CD4-positive, alpha-beta T cell treated with Interleukin-12 subunit alpha and Interleukin-12 subunit beta, for 1 hour (primary cell): Measurements from ENCODE around the gene KRT9.
"Not testable (repeated sequence)": the region's sequence is repeated elsewhere in the genome, so short reads cannot be mapped to it uniquely, and the experiment has no call there.

Experiments used
- DNase-seq: peaks from one replicate; pipeline ENCODE4 v3.0.0-alpha.2; 2020

Gene KRT9

DNA sequence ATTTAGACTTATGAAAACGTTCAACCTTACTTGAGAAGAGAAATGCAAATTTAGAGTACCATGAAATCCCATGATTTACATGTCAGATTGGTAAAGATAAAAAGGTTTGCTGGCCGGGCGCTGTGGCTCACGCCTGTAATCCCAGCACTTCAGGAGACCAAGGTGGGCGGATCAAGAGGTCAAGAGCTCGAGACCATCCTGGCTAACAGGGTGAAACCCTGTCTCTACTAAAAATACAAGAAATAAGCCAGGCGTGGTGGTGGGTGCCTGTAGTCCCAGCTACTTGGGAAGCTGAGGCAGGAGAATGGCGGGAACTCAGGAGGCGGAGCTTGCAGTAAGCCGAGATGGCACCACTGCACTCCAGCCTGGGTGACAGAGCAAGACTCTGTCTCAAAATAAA is 29.1 kb downstream of the KRT9 start:
- DNase-seq: not testable (repeated sequence)

DNA sequence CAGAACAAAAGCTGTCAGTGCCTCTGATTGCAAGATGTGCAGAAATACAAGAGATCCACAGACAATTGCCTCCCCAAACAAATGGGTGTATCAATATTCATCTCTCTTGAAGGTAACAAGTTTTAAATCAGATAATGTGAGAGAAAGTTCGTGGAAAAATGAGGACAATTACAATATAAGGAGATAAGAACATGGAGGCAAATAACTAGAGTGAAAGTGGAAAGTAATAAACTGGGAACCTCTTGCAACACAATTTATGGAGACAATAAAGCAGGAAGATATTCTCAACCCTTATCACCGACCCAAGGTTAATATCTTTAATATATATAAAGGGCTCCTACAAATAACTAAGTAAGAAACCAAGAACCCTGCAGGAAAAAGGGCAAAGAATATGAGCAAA is 29.5 kb downstream of the KRT9 start:
- no peak for DNase-seq

DNA sequence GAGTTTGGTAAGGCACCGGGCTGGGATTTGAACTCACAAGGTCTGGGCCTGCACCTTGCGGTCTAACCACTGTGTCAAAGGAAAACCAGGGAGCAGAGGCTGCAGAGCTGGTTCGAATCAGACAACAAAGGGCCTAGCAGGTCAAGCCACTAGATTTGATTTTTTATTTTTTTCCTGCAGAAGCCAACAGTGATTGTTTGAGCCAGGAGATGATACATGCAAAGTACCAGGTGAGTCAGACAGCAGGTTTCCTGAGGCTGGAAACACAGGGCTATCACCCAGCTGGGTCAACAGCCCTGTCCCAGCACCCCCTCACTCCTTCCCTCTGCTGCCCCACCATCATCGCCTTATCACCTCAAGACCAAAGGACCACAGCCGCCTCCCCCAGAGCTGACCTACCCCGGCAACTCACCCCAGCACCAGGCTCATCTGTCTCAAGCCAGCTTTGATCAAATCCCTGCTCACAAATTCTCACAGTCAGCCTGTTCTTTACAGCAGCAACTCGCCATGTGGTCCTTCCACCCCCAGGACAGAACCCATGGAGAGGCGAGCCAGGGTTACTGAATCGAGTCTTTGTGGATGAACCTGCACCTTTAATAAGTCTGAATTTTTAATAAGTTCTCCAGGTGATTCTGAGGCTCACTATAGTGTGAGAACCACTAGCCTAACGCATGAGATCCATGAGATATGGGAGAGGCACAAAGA is 30.8 kb downstream of the KRT9 start:
- no peak for DNase-seq

DNA sequence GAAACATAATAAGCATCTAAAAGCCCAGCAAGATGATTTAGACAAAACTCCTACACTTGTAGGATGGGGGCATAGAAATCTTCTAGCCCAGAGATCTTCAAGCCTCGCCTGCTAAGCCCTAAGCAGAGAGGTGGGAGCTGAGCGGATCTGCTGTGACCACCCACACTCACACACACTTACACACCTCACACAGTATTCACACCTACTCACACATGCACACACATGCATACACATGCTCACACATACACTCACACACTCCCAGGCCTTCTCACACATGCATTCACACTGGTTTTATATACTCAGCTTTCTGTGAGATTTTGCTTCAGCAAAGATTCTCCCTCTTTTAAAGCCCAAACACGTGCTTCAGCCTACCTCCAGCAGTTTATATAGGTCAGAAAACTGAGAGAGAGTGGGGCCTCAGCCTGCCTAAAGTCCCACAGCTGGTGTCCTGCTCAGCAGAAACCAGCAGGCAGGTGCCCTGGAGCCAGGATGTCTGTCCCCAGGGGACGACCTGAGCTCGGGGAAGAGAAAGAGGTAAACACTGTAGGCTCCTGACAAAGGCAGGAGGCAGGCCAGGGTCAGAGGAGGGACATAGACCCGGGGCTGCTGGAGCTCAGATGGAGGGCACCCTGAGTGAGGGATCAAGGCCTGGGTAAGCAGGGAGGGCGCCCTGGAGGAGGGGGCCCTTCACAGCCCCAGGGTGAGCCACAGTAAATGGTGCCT is 31.7 kb downstream of the KRT9 start:
- no peak for DNase-seq

DNA sequence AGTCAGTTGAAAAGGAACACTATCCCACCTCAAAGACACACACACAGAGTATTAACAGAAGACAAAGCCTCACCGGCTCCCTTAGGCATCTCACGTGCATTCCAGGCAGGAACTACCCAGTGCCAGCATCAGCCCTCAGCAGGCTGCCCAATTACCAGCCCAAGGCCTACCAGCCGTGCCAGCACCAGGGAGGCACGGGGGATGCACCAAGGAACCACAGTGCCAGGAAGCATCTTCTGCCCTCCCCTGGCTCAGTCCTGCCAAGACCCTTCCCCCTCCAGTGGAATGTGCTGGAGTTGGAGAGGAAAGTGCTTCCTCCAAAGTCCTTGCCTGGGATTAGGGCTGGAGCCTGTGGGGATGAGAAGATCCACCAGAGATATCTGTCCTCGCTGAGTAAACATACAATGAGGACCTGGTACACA is 32.8 kb downstream of the KRT9 start:
- DNase-seq: no peak

DNA sequence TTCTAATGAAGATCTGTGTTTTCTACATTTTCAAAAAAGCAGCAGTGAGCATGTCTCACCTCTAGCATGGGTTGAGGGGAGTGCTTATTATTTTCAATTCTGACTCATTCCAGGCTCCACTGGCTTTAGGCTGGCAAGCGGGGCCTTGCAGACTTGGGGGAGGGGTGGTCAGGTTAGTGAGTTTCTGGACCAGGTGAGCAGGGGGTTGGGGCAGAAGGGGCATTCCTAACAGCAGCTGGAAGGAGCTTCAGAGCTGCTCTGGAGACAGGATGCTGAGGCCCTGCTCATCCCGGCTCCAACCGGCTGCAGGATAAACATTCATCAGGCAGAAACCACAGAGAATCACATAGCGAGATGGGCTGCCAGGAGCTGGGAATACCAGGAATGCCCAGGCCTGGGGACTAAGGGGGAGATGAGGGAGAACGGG is 33.3 kb downstream of the KRT9 start:
- DNase-seq: no peak

DNA sequence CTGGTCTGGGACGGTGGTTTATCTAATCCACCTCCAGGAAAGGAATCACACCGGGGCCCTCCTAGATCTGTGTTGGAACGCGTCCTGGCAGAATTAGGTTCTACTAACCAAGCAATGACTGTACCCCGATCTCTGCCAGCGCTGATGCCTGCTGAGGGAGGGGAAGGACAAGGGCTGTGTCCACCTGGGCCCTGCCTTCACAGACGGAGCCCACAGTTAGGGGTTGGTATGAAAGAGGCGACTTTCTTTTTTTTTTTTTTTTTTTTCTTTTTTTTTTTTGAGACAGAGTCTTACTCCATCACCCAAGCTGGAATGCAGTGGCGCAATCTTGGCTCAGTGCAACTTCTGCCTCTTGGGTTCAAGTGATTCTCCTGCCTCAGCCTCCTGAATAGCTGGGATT is 33.9 kb downstream of the KRT9 start:
- DNase-seq: no peak

DNA sequence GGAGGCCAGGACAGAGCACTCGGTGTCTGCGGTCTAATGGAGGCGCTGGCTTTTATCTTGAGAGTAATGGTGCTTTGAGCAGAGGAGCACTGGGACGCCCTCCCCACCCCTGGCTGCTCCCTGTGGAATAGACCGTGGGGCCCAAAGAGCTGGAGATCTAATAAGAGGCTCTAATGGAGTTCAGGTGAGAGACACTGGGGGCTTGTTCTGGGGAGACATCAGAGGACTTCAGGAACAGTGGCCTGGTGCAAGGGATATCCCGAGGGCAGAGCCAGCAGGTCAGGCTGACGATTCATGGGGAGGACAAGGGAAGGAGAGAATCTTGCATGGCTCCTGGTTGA is 34.3 kb downstream of the KRT9 start:
- DNase-seq: no peak

DNA sequence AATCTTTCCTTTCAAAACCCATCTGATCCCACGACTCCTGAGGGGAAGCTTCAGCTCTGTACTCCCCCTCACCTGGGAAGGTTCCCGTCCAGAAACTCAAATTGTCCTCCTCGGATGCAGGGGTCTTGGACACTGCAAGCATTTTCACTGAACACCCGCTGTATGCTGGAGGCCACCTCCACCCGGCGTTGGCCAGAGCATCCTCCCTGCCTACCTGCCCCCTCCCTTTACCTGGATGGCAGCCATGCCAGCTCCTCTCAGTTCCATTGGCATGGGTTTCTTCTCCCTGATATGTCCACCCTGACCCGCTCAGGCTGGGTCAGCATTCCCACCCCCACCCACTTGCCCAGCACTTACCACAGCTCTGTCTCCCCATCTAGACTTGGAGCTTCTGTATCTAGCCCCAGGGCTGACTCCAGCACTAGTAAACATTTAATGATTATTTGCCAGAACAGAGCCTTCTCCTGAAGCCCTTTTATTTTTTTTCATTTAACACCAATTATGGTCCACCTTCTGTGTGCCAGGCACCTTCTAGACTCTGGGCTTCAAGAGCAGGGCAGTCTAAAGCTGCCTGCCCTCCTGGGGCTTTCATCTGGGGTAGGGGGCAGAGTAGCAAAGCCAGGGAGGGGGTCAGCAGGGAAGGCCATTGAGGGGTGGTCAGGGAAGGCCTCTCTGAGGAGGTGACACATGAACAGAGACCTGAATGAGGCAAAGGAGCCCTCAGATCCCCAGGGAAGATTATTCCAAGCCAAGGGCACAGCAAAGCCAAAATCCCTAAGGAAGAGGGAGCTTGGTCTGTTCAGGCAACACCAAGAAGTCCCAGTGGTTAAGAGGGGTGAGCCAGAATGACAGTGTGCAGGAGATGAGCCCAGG is 34.9 kb downstream of the KRT9 start:
- DNase-seq: no peak

DNA sequence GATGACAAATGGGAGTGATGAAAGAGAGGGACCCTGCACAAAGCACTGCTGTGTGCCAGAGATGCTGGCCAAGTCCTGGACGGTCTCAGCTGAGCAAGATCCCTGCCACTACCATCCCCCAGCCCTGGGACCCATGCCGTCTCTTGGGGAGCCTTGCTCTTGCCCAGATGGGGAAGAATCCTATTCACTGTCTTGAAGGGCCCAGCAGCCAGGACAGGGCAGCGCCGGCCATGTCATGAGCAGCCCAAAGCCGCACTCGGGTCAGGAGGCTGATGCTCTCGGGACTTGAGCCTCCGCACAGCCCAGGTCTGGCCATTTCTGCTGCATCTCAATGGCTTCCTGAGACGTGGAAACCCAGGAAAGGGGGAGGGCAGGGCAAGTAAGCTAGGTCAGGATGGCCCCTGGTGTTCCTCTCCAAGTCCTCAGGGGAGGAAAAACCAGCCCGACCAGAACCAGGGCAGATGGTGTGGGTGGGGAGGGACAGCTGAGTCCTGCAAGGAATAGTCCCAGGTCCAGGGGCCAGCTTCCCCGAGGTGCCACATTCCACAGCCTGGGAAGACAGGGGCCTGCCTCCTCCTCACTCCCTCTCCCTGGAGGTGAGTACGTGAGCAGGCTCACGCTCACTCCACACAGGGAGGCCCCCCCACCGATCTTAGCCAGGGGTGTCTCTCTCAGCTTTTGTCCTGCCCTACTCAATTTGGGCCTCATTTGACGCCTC is 35.9 kb downstream of the KRT9 start:
- DNase-seq: no peak

DNA sequence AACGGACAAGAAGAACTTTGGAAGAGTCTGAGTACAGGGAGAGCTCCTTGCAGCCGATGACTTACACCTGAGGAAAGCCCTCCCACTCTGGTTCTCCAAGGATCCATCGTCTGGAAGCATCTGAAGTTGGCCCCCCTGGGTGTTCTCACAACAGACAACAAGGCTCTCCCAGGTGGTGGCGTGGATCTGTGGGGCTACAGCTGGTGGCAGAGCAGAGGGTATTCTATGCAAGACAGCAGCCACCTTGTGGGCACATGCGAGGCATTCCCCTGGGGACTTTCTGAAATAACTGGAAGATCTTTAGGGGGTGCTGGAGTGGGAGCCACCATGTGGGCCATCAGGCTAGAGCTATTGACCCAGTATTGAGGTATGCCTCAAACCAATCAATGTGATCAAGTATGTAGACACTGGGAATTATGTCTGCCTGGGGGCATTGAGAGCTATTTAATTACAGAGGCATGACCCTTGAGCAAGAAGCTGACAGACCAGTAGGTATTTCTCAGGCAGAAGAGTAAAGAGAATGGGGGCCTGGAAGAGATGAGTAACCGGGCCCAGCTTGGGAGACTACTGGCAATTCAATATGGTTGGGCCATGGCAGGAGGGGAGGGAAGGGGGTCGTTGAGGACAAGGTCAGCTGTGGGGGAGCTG is 36.8 kb downstream of the KRT9 start:
- no peak for DNase-seq

DNA sequence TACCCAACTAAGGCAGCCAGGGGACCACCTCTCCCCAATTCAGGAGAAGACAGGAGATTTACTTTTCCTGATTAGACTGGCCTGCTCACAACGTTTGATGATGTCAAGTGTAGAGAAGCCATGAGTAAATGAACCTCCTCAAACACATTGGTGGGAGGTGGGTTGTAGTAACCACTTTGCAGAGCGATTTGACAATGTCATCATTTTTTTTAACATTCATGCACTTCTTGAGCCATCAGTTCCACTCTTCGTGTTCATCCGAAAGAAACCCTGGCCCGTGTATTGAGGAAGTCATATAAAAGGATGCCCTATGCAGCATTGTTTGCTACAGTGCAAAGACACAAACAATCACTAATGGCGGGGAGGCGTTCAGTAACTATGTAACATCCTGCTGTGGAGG is 38.2 kb downstream of the KRT9 start:
- DNase-seq: no peak

DNA sequence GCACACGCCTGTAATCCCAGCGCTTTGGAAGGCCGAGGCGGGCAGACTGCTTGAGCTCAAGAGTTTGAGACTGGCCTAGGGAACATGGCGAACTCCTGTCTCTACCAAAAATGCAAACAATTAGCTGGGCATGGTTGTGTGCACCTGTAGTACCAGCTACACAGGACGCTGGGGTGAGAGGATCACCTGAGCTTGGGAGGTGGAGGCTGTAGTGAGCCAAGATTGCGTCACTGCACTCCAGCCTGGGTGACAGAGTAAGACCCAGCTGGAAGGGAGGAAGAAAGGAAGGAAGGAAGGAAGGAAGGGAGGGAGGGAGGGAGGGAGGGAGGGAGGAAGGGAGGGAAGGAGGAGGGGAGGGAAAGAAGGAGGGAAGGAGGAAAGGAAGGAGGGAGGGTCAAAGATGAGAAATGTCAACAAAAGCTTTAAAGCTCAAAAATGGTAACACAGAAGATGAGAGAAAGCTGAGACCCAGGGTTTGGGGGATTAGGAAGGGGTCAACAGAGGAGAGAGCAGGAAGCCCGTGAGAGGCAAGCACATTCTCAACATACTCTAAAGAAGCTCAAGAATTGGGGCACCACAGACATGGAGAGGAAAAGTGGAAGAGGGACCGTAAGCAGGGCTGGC is 38.8 kb downstream of the KRT9 start:
- no peak for DNase-seq

DNA sequence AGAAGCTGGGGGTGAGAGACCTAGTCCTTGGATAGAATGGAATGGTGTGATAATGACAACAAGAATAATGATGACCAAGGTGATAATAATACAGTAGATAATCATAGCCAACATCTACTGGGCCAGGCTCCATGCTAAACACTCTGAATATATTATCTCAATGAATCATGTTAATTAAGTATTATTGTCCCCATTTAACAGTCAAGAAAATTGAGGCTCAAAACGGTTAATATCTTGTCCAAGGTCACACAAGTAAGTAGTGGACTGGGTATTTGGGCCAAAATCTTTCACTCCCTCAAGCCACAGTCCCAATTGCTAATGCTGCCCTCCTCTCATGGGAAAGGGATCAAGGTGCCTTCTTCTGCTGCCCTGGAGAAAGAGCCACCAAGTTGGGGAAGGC is 39.9 kb downstream of the KRT9 start:
- no peak for DNase-seq

DNA sequence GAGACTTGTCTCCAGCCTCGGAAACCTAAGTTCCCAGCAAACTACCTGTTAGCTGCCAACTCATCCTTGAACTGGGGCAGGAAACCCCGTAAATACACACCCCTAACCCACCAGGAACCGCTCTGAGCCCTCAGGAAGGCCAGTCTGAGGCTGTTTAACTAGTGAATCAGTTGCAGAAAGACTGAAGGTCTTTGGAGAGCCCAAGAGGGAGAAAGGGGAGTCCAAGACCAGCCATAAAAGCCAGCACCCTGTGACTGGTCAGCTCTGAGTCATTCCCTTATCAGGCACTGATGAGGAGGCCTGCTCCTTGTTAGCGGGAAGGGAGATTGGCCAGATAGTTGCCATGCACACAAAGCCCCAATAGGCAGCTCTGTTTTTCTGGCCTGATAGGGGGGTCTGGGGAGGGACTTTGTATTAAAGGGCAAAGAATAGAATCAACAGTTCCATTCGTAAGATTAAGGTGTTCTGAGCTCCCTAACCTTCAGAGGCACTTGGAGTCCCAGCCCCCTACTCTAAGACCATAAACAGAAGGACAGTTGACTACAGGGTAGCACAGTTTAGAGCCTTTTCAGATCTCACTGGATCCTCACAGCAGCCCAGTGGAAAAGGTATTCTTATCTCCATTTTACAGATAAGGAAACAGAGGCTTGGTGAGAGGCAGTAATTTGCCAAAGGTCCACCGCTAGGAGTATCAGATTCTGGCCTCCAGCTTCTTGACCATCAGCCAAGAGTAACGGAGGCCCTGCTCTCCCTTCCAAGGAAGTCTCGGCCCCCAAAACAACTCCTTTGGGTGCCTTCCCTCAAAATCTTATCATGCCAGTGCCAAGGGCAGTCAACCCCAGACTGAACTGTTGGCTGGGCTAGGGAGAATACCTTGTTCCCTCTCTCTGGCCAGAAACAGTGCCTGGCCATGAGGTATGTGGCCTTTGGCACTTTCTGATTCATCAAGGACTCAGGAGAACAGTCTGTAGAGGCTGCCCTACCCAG is 41.5 kb downstream of the KRT9 start:
- no peak for DNase-seq

DNA sequence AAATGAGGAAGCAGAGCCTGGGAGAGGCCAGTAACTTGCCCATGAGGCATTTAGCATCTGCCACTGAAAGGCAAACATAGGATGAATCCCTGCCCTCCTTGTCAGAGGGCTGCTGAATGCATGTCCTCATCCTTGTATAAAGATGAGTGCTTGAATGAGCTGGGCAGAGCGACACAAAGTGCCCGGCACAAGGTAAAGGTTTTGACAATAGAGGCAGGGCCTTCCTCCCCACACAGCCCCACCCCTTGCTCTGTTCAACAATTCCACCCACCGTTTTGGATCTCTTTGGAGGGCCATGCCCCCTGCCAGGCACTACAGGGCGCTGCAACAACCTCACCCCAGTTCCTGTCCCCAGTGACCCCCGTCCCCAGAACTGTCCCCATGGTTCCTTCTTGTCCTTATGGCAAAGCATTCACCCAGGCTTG is 42.4 kb downstream of the KRT9 start:
- DNase-seq: no peak

DNA sequence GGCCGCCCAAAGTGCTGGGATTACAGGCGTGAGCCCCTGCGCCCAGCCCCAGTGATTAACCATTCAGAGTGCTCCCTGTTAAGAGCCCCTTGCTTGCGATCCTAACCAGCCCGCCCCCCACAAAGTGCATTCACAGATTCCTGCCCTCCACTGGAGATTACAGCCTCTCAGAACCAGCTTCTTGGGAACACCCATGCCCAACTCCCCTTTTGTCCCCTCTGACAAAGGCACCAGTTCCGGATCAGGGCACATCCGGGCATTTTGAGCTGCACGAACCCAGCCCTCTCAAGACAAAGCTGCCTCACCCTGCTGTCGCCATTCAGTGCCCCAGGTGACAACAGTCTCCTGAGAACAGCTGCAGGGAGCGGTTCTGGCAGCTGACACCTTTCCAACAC is 42.9 kb downstream of the KRT9 start:
- DNase-seq: no peak

DNA sequence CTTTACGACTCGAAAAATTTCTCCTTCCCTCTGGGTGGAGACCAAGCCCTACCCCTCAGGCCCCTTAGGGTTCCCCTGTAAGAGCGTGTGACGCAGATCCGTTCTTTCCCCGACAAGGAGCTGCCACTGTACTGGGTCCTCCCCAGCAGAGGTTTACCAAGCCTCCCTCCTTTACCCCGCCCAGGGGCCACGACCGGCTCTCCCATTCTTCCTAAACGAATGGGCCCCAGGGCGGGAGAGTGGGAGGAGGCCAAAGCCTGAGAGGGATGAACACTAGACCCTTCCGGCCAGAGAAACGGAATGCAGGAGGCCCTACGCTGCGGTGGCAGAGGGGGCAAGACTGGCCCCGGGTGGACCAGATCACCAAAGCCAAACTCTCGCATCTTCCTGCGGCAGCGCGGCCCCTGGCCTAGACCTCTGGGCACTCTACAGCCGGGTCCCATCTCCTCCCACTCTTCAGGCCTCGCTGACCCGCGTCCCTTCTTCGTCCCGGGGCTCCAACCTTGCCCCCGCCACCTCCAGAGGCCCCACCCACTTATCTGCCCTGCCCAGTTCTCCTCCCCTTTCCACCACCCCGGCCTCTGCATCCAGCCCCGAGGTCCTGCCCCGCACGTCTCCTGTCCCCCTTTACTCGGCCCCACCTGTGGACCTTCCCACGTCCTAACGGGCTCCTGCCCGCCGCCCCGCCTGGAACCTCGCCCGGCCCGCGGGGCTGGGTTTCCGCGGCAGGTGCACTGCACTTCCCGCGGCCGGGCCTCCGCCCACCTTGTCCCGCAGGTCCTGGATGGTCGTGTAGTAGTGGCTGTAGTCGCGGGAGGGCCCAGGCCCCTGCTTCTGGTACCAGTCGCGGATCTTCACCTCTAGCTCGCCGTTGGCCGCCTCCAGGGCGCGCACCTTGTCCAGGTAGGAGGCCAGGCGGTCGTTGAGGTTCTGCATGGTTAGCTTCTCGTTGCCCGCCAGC is 44.5 kb downstream of the KRT9 start:
- DNase-seq: no peak

DNA sequence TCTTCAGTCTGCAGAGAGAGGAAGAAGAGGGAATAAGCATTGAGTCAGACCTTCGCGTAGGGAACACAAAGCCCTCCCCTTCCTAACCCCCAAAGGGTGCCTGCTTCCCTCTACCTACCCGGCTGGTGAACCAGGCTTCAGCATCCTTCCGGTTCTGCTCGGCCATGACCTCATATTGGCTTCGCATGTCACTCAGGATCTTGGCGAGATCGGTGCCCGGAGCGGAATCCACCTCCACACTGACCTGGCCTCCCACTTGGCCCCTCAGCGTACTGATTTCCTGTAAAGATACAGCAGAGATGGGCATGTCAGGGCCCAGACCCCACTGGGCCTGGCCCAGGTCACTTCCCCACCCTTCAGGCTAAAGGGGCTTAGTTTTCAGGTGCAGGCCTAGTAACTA is 47.6 kb downstream of the KRT9 start:
- DNase-seq: no peak

DNA sequence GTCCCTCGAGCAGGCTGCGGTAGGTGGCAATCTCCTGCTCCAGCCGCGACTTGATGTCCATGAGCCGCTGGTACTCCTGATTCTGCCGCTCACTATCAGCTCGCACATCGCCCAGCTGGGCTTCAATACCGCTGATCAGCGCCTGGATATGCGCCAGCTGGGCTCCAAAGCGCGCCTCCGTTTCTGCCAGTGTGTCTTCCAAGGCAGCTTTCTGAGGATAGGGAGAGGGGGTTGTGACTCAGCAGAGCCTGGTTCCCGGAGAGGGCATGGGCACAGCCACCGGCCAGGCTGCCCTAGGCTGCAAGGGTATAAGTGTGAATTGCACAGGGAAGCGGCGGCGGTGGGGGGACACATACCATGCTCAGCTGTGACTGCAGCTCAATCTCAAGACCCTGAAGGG is 48.1 kb downstream of the KRT9 start:
- no peak for DNase-seq
